ENCODE measurements around the gene RMI1. TPM values are rescaled to one million over a fixed set of nuclear protein-coding genes. Genes with fewer than 3 reads are reported as not detected.

RMI1 gene
- total and polyA plus RNA-seq, 9 donors, result 3.2 to 8.0 (median 4.0) TPM

DNA sequence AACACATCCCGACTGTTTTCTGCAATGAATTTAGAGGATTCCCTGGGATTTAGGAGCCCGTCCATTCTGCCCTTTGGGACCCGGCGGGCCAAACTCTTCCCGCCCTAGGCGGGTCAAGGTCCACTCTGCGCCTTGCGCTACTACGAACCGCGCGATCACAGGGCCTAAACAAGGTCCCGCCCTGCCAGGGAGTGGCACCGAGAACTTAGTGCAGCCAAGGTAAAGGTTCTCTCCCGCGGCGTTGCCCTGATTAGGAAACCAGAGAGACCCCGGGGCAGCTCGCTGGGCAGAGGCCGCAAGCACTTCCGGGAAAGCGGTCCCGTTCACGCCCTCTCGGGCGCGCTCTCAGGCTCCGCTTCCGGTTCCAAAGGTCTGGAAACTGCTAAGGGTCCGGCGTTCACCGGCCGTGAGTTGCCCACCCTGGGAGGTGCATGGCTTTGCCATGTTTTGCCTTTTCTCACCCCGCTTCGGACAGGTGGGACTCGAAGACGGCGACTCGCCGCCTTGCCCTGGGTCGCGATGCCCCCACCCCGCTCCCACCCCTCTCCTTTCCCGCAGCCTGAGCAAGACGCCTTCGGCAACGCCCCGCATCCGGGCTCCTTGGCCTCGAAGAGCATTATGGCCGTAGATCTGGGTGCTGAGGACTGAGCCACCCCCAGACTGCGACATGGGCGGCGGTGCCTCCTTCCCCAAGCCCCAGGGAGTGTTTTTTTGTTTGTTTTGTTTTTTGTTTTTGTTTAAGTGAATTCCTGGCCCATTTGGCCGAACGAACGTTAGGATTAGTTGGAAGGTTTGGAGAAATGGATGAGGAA is 24.0 kb upstream of the RMI1 start:
- H3K4me1 ChIP-seq (ENCODE audit: insufficient read depth), result no peaks in the 10 kb centered on the region
- TF ChIP-seq, protein P1, sequence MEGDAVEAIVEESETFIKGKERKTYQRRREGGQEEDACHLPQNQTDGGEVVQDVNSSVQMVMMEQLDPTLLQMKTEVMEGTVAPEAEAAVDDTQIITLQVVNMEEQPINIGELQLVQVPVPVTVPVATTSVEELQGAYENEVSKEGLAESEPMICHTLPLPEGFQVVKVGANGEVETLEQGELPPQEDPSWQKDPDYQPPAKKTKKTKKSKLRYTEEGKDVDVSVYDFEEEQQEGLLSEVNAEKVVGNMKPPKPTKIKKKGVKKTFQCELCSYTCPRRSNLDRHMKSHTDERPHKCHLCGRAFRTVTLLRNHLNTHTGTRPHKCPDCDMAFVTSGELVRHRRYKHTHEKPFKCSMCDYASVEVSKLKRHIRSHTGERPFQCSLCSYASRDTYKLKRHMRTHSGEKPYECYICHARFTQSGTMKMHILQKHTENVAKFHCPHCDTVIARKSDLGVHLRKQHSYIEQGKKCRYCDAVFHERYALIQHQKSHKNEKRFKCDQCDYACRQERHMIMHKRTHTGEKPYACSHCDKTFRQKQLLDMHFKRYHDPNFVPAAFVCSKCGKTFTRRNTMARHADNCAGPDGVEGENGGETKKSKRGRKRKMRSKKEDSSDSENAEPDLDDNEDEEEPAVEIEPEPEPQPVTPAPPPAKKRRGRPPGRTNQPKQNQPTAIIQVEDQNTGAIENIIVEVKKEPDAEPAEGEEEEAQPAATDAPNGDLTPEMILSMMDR (IDR thresholded peaks at IDR 0.05), result no peak
- TF ChIP-seq POLR2A (IDR thresholded peaks at IDR 0.05) (no peak), EP300 (IDR thresholded peaks at IDR 0.05) (no peak)
- WGBS, 3 donors, result 1% methylated on average over 55 to 57 of the region's 57 CpGs
- peak overlapping the region; percentile 37 to 69 for H3K27ac ChIP-seq
- no peaks in the 10 kb centered on the region for H3K27me3 ChIP-seq
- DNase-seq, result peak; percentile 69 to 85 (median 73)
- intact Hi-C loops (cut with DNase I), result no loop called here
- H3K4me3 ChIP-seq, result peak overlapping the region; percentile 62
- no peaks in the 10 kb centered on the region for H3K9me3 ChIP-seq
- no peaks in the 10 kb centered on the region for H3K36me3 ChIP-seq

DNA sequence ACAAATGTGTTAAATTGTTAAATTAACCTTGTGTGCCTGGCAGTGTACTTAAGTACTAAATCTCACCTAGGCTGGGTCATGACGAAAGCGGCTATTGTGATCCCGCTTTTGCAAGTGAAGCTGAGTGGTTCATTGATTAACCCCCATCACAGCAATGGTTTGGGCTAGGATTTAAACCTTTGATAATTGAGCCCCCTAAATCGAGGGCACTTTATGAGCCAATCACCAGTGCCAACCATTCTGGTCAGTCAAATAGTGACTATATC is 23.4 kb upstream of the RMI1 start:
- 61 to 71% (median 70%) methylated on average over 4 of the region's 4 CpGs for WGBS, 3 donors
- H3K27ac ChIP-seq, result peak overlapping the region in 1 of 2 donors; percentile 69
- H3K9me3 ChIP-seq, result no peaks in the 10 kb centered on the region
- no peaks in the 10 kb centered on the region for H3K36me3 ChIP-seq
- no peaks in the 10 kb centered on the region for H3K4me1 ChIP-seq (ENCODE audit: insufficient read depth)
- TF ChIP-seq POLR2A (IDR thresholded peaks at IDR 0.05) (no peak), EP300 (IDR thresholded peaks at IDR 0.05) (no peak)
- TF ChIP-seq, protein P1 (IDR thresholded peaks at IDR 0.05), result no peak
- no peak for DNase-seq
- peak overlapping the region; percentile 62 for H3K4me3 ChIP-seq
- intact Hi-C loops (cut with DNase I), result no loop called here
- no peaks in the 10 kb centered on the region for H3K27me3 ChIP-seq

GRCh38 chr9:83959061-83959460 is 21.5 kb upstream of the RMI1 start:
- H3K4me1 ChIP-seq (ENCODE audit: insufficient read depth), result no peaks in the 10 kb centered on the region
- DNase-seq, result peak in 1 of 5 donors; percentile 22
- H3K36me3 ChIP-seq, result no peaks in the 10 kb centered on the region
- 19 to 32% (median 28%) methylated on average over 4 of the region's 4 CpGs for WGBS, 3 donors
- no peak overlapping the region for H3K27ac ChIP-seq
- no peak overlapping the region for H3K4me3 ChIP-seq
- TF ChIP-seq, protein P1 (IDR thresholded peaks at IDR 0.05), result no peak
- TF ChIP-seq POLR2A (IDR thresholded peaks at IDR 0.05) (no peak), EP300 (IDR thresholded peaks at IDR 0.05) (no peak)
- H3K27me3 ChIP-seq, result no peaks in the 10 kb centered on the region
- intact Hi-C loops (cut with DNase I), result no loop called here
- H3K9me3 ChIP-seq, result no peaks in the 10 kb centered on the region

DNA sequence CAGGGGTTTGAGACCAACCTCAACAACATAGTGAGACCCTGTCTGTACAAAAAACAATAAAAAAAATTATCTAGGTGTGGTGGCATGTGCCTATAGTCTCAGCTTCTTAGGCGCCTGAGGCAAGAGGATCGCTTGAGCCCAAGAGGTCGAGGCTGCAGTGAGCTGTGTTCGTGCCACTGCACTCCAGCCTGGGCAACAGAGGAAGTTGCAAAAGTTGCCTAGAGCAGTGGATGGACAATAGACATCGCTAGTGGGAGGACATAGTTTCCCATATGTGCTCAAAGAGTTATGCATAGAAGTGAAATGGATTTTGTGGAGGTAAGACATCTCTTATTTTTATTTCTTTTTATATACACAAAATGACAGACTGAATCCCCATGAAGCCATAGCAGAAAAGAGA is 19.6 kb upstream of the RMI1 start:
- H3K4me1 ChIP-seq (ENCODE audit: insufficient read depth), result peaks cover 3% of the 10 kb centered on the region
- DNase-seq, result no peak
- TF ChIP-seq EP300 (IDR thresholded peaks at IDR 0.05) (no peak), POLR2A (IDR thresholded peaks at IDR 0.05) (no peak)
- TF ChIP-seq, protein P1 (IDR thresholded peaks at IDR 0.05), result no peak
- no peak overlapping the region for H3K4me3 ChIP-seq
- no peaks in the 10 kb centered on the region for H3K27me3 ChIP-seq
- WGBS, 3 donors, result 94 to 97% (median 95%) methylated on average over 5 of the region's 5 CpGs
- H3K9me3 ChIP-seq, result no peaks in the 10 kb centered on the region
- H3K36me3 ChIP-seq, result no peaks in the 10 kb centered on the region
- no peak overlapping the region for H3K27ac ChIP-seq
- intact Hi-C loops (cut with DNase I), result no loop called here

All from ovary (tissue), 9 donors.